Left lung (tissue), 10 donors: ENCODE data around the gene NWD2. TPM values are rescaled to one million over a fixed set of nuclear protein-coding genes. Genes with fewer than 3 reads are reported as not detected.

ENCODE experiments used
- ATAC-seq: fragments of 200-7000 bp; cut with Tn5 transposase; one replicate; pipeline ENCODE4 v1.9.1; 2020; ENCODE audit warnings: moderate library complexity
- DNase-seq, 4 donors: peaks; one replicate each; pipeline ENCODE4 v3.0.0-alpha.2; 2013 to 2020
- H3K27ac ChIP-seq, 2 donors: fragments of 200-600 bp; sonication (generic) in 1 of 2; one replicate each; pipeline versions ENCODE4 v1.5.0 to v1.8.0; 2020 to 2021
- H3K27me3 ChIP-seq, 2 donors: fragments of 200-600 bp; sonication (generic) in 1 of 2; one replicate each; pipeline versions ENCODE4 v1.5.0 to v1.8.0; 2020 to 2021
- H3K36me3 ChIP-seq, 2 donors: fragments of 200-600 bp; sonication (generic) in 1 of 2; one replicate each; pipeline versions ENCODE4 v1.5.0 to v1.8.0; 2020 to 2021
- H3K4me1 ChIP-seq, 2 donors: fragments of 200-600 bp; one replicate each; pipeline ENCODE4 v1.8.0; 2021
- H3K4me3 ChIP-seq, 2 donors: fragments of 200-600 bp; sonication (generic) in 1 of 2; one replicate each; pipeline versions ENCODE4 v1.5.0 to v1.8.0; 2020 to 2021; ENCODE audit warnings: mild to moderate bottlenecking in 1 of 2
- H3K9me3 ChIP-seq, 2 donors: fragments of 200-600 bp; sonication (generic) in 1 of 2; one replicate each; pipeline versions ENCODE4 v1.5.0 to v1.8.0; 2020 to 2021
- CTCF ChIP-seq, 2 donors: fragments of 200-600 bp; sonication (generic) in 1 of 2; IDR thresholded peaks; one replicate each; pipeline versions ENCODE4 v1.5.0 to v1.8.0; 2021; ENCODE audit warnings: antibody characterized with exemption in 2 of 2
- intact Hi-C, 2 donors: fragments of 100-400 bp; cut with DNase I; formaldehyde crosslinking; loops; one replicate each; pipeline versions ENCODE4 v1.11.2 to v1.14.2; 2022
- polyA plus RNA-seq, 6 donors: library from polyadenylated mRNA; unstranded; fragments of 120-200 nt; gene quantifications; one replicate each; pipeline ENCODE4 v1.2.1, GENCODE V29; 2013; ENCODE audit not compliant: insufficient read length in 6 of 6
- total RNA-seq, 2 donors: library from RNA; stranded (reverse); fragmentation: NEBNext Ultra II Directional; extraction: Animal tissue kit (Norgen Biotek cat#: 25700); gene quantifications; one replicate each; pipeline ENCODE4 v1.2.1, GENCODE V29; 2021
- donor health status: DM: no; HTN: yes; CAD: no.
- donor health status: DM: no; HTN: no; CAD: no.

Gene NWD2
- total and polyA plus RNA-seq, 8 donors: 0.01 to 0.03 (median 0.03) TPM; not detected in 3

DNA sequence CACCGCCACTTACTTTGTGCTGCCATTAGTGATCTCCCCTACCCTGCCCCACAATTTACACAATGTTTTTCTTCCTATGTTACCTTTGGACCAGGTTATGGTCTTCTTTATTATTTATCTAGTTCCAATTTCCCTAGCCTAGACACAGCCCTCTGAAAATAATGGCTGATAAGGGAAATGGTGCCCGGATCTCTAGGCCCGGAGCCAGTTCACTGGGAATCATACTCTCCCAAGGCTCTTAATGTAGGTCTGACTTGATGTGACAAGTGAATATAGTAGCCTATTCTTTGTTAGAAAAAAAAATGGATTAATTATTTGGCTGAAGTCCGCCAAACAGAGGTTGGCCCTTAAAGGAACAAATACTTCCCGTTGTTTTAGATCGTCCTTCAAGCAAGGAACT is 233.6 kb downstream of the NWD2 start:
- no peaks in the 10 kb centered on the region for H3K36me3 ChIP-seq
- no peak for ATAC-seq

DNA sequence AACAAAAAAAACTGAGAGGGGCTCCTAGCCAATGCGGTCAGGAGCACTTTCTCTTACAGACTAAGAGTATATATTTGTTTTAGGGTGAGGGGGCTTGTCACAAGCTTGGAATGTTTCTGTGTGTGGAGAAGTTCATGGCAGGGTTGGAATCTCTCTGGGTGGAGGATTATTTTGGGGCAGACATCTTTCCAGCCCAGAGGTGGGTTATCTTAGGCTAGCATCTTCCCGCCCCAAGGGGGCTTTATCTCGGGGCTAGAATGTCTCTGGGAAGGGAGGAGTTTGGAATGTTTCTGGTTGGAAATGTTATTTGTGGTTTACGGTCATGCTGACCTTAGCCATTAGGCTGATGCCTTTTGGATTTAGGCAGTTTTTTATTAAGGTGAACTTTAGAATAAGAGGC is 236.0 kb downstream of the NWD2 start:
- Histone ChIP-seq H3K4me3 (no peak overlapping the region), H3K27me3 (peaks cover 0 to 2% of the 10 kb centered on the region in 2 donors), H3K36me3 (no peaks in the 10 kb centered on the region), H3K9me3 (no peaks in the 10 kb centered on the region), H3K4me1 (no peaks in the 10 kb centered on the region), H3K27ac (no peak overlapping the region)
- intact Hi-C loops: no loop called here
- DNase-seq (no peak), ATAC-seq (no peak)
- TF ChIP-seq CTCF (IDR thresholded peaks at IDR 0.05): no peak

More for the DNA sequence above, 233.6 kb downstream of the NWD2 start:
- H3K9me3 ChIP-seq: no peaks in the 10 kb centered on the region
- H3K27ac ChIP-seq: no peak overlapping the region
- TF ChIP-seq CTCF (IDR thresholded peaks at IDR 0.05): no peak
- DNase-seq: no peak
- peaks cover 0 to 5% of the 10 kb centered on the region in 2 donors for H3K27me3 ChIP-seq
- no peak overlapping the region for H3K4me3 ChIP-seq
- intact Hi-C loops: no loop called here
- no peaks in the 10 kb centered on the region for H3K4me1 ChIP-seq

- H3K9me3 ChIP-seq: no peaks in the 10 kb centered on the region
- intact Hi-C loops: no loop called here
- DNase-seq (no peak), ATAC-seq (no peak)
- H3K4me3 ChIP-seq: no peak overlapping the region
- H3K36me3 ChIP-seq: no peaks in the 10 kb centered on the region
- TF ChIP-seq CTCF (IDR thresholded peaks at IDR 0.05): no peak
- no peaks in the 10 kb centered on the region for H3K27me3 ChIP-seq
- no peaks in the 10 kb centered on the region for H3K4me1 ChIP-seq
- no peak overlapping the region for H3K27ac ChIP-seq
Measured at GRCh38 chr4:37481547-37482122, 237.1 kb downstream of the NWD2 start.

DNA sequence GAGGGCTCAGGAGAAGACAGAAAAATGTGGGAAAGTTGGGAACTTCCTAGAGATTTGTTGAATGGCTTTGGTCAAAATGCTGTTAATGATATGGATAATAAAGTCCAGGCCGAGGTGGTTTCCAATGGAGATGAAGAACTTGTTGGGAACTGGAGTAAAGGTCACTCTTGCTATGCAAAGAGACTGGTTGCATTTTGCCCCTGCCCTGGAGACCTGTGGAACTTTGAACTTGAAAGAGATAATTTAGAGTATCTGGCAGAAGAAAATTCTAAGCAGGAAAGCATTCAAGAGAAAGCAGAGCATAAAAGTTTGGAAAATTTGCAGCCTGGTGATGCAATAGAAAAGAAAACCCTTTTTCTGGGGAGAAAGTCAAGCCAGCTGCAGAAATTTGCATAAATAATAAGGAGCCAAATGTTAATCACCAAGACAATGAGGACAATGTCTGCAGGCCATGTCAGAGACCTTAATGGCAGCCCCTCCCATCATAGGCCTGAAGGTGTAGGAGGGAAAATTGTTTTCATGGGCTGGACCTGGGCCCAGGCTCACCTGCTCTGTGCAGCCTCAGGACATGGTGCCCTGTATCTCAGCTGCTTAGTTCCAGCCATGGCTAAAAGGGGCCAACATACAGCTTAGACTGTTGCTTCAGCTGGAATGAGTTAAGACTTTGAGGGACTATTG is 237.8 kb downstream of the NWD2 start:
- Histone ChIP-seq H3K27ac (no peak overlapping the region), H3K4me1 (no peaks in the 10 kb centered on the region), H3K36me3 (no peaks in the 10 kb centered on the region), H3K27me3 (no peaks in the 10 kb centered on the region), H3K4me3 (no peak overlapping the region), H3K9me3 (no peaks in the 10 kb centered on the region)
- no peak for DNase-seq
- no peak for ATAC-seq
- intact Hi-C loops: no loop called here
- no peak for TF ChIP-seq CTCF (IDR thresholded peaks at IDR 0.05)

DNA sequence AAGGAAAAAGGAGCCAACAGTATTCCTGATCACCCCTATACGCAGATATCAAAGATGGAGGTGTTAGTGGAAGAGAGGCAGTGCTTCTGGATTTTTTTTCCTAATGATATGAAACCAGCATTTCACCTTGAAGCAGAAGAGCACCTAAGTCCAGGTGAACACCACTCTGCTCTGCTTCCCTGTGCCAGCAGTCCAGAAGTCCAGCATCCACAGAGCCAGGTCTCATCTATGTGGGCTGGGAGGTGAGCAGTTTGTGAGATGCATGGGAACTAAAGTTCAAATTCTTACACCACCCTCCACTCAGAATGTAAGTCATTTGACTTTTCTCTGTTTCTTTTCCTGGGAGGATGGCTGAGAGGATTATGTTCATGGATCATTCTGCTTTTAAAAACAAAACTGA is 239.1 kb downstream of the NWD2 start:
- DNase-seq (no peak), ATAC-seq (no peak)
- H3K4me3 ChIP-seq: no peak overlapping the region
- no peaks in the 10 kb centered on the region for H3K9me3 ChIP-seq
- no peaks in the 10 kb centered on the region for H3K36me3 ChIP-seq
- intact Hi-C loops: no loop called here
- H3K27ac ChIP-seq: no peak overlapping the region
- H3K27me3 ChIP-seq: no peaks in the 10 kb centered on the region
- TF ChIP-seq CTCF (IDR thresholded peaks at IDR 0.05): no peak
- no peaks in the 10 kb centered on the region for H3K4me1 ChIP-seq
